A549 (cell line): ENCODE measurements around the gene CD58. TPM values are rescaled to one million over a fixed set of nuclear protein-coding genes. Genes with fewer than 3 reads are reported as not detected.

ENCODE experiments used
- ATAC-seq, 2 experiments: fragments of 200-7000 bp in 1 of 2; fragments of >200 bp in 1 of 2; cut with Nextera tagmentation in 1 of 2; cut with Tn5 transposase in 1 of 2; 3 replicates each; pipeline versions ENCODE4 v1.8.0 to v1.9.1; 2018 to 2020; ENCODE audit warnings: mild to moderate bottlenecking in 1 of 2, moderate library complexity in 1 of 2
- CTCF ChIA-PET: fragments of 300-600 bp; sonication (Branson Sonifier 250); formaldehyde crosslinking; extraction: SDS; loops from one replicate; lab custom pipeline; 2021; ENCODE audit warnings: antibody characterized with exemption, inconsistent platforms; lab: Yijun Ruan, JAX
- POLR2A ChIA-PET: fragments of 350-600 bp; formaldehyde crosslinking; extraction: SDS; loops from one replicate; lab custom pipeline; 2021; ENCODE audit warnings: antibody characterized with exemption, inconsistent platforms; lab: Yijun Ruan, JAX
- DNase-seq, 2 experiments: peaks; one replicate each; pipeline versions ENCODE4 v3.0.0 to v3.0.0-alpha.2; 2011 to 2016; ENCODE audit warnings: low read depth in 1 of 2, low spot score in 1 of 2
- FAIRE-seq: peaks from 2 replicates; lab custom pipeline; 2011; peaks lifted over from hg19 to GRCh38; lab: Jason Lieb, UNC
- H3K27ac ChIP-seq, 2 experiments: fragments of >200 bp; sonication (Bioruptor Twin); formaldehyde crosslinking; 3 replicates each; pipeline ENCODE4 v1.5.1; 2016 to 2017
- H3K4me1 ChIP-seq: fragments of >200 bp; sonication (Bioruptor Twin); formaldehyde crosslinking; 3 replicates; pipeline ENCODE4 v1.6.1; 2016
- H3K4me2 ChIP-seq: fragments of >200 bp; sonication (Bioruptor Twin); formaldehyde crosslinking; 3 replicates; pipeline ENCODE4 v1.6.1; 2016
- H3K4me3 ChIP-seq: fragments of >200 bp; sonication (Bioruptor Twin); formaldehyde crosslinking; 3 replicates; pipeline ENCODE4 v1.5.1; 2016
- H3K9me3 ChIP-seq: fragments of >200 bp; sonication (Bioruptor Twin); formaldehyde crosslinking; 3 replicates; pipeline ENCODE4 v1.6.1; 2016
- BHLHE40 ChIP-seq: IDR thresholded peaks from 2 replicates; pipeline ENCODE4 v1.6.1; 2012; ENCODE audit warnings: low read depth, low read length, inconsistent platforms
- CBX8 ChIP-seq: fragments of 200-600 bp; sonication (generic); IDR thresholded peaks from 2 replicates; pipeline ENCODE4 v1.6.1; 2016
- CHD4 ChIP-seq: fragments of 200-600 bp; sonication (generic); IDR thresholded peaks from 2 replicates; pipeline ENCODE4 v1.6.1; 2016; ENCODE audit warnings: antibody characterized with exemption, mild to moderate bottlenecking, borderline replicate concordance
- E2F6 ChIP-seq: IDR thresholded peaks from 2 replicates; pipeline ENCODE4 v1.6.1; 2012; ENCODE audit warnings: low read depth, borderline replicate concordance
- EHMT2 ChIP-seq: fragments of 200-600 bp; sonication (generic); IDR thresholded peaks from 2 replicates; pipeline ENCODE4 v1.6.1; 2016; ENCODE audit warnings: antibody characterized with exemption, low read depth, mild to moderate bottlenecking, moderate library complexity
- EP300 ChIP-seq, 2 experiments: fragments of >200 bp; sonication (Bioruptor Twin); formaldehyde crosslinking; IDR thresholded peaks; 2 replicates in 1 of 2; 3 replicates in 1 of 2; pipeline ENCODE4 v1.6.1; 2016 to 2017
- FOSB ChIP-seq: fragments of 250-450 bp; sonication (Bioruptor Pico); IDR thresholded peaks from 2 replicates; pipeline ENCODE4 v1.5.0; 2020; ENCODE audit warnings: mild to moderate bottlenecking, moderate library complexity
- FOXS1 ChIP-seq: fragments of 250-450 bp; sonication (Bioruptor Pico); IDR thresholded peaks from 2 replicates; pipeline ENCODE4 v1.5.0; 2020; ENCODE audit warnings: mild to moderate bottlenecking, moderate library complexity
- GATA3 ChIP-seq: IDR thresholded peaks from 2 replicates; pipeline ENCODE4 v1.6.1; 2012; ENCODE audit warnings: borderline replicate concordance
- HDAC2 ChIP-seq: fragments of 200-600 bp; sonication (generic); IDR thresholded peaks from 2 replicates; pipeline ENCODE4 v1.6.1; 2016
- HES2 ChIP-seq: fragments of >200 bp; sonication (Bioruptor Twin); formaldehyde crosslinking; IDR thresholded peaks from 2 replicates; pipeline ENCODE4 v1.6.1; 2016
- HEYL ChIP-seq: fragments of 250-450 bp; sonication (Bioruptor Pico); IDR thresholded peaks from 2 replicates; pipeline ENCODE4 v1.8.0; 2021; ENCODE audit warnings: mild to moderate bottlenecking, moderate library complexity
- HMGXB4 ChIP-seq: fragments of 250-450 bp; sonication (Bioruptor Pico); IDR thresholded peaks from 2 replicates; pipeline ENCODE4 v1.5.0; 2021; ENCODE audit warnings: mild to moderate bottlenecking, moderate library complexity, borderline replicate concordance
- HOXB13 ChIP-seq: fragments of 250-450 bp; sonication (Bioruptor Pico); IDR thresholded peaks from 2 replicates; pipeline ENCODE4 v1.5.0; 2020; ENCODE audit warnings: low read depth, mild to moderate bottlenecking, moderate library complexity
- HOXB5 ChIP-seq: fragments of 250-450 bp; sonication (Bioruptor Pico); IDR thresholded peaks from 2 replicates; pipeline ENCODE4 v1.5.0; 2020; ENCODE audit warnings: mild to moderate bottlenecking, moderate library complexity
- JUNB ChIP-seq: fragments of >200 bp; sonication (Bioruptor Twin); formaldehyde crosslinking; IDR thresholded peaks from 2 replicates; pipeline ENCODE4 v1.6.1; 2016
- KDM5A ChIP-seq: fragments of 200-600 bp; sonication (generic); IDR thresholded peaks from 2 replicates; pipeline ENCODE4 v1.6.1; 2016; ENCODE audit warnings: antibody characterized with exemption, mild to moderate bottlenecking
- MAX ChIP-seq: IDR thresholded peaks from 2 replicates; pipeline ENCODE4 v1.6.1; 2012
- MAZ ChIP-seq: fragments of 150-350 bp; IDR thresholded peaks from 2 replicates; pipeline ENCODE4 v1.6.1; 2014; ENCODE audit warnings: antibody characterized with exemption, low read depth, low read length, borderline replicate concordance
- NR3C1 ChIP-seq: fragments of >200 bp; sonication (Bioruptor Twin); formaldehyde crosslinking; IDR thresholded peaks from 3 replicates; pipeline ENCODE4 v1.6.1; 2017
- POLR2AphosphoS2 ChIP-seq: conservative IDR thresholded peaks from 2 replicates; pipeline ENCODE4 v1.6.1; 2012; ENCODE audit warnings: low read length, improper control_type of control experiment, inconsistent platforms
- RARB ChIP-seq: fragments of 250-450 bp; sonication (Bioruptor Pico); IDR thresholded peaks from 2 replicates; pipeline ENCODE4 v1.8.0; 2021; ENCODE audit warnings: mild to moderate bottlenecking, moderate library complexity
- RCOR1 ChIP-seq: fragments of 150-350 bp; IDR thresholded peaks from 2 replicates; pipeline ENCODE4 v1.6.1; 2014; ENCODE audit warnings: antibody characterized with exemption, low read length, low read depth
- REST ChIP-seq: fragments of 200-600 bp; sonication (generic); IDR thresholded peaks from 2 replicates; pipeline ENCODE4 v1.6.1; 2016; ENCODE audit warnings: antibody characterized with exemption, mild to moderate bottlenecking, moderate library complexity
- SMC3 ChIP-seq: fragments of >200 bp; sonication (Bioruptor Twin); formaldehyde crosslinking; IDR thresholded peaks from 3 replicates; pipeline ENCODE4 v1.6.1; 2018; ENCODE audit warnings: inconsistent platforms
- ZC3H11A ChIP-seq: fragments of 450-650 bp; IDR thresholded peaks from 2 replicates; pipeline ENCODE4 v1.6.1; 2014; ENCODE audit warnings: antibody characterized with exemption, mild to moderate bottlenecking
- ZNF302 ChIP-seq: fragments of 250-450 bp; sonication (Bioruptor Pico); IDR thresholded peaks from 2 replicates; pipeline ENCODE4 v1.9.0; 2021; ENCODE audit warnings: inconsistent platforms, mild to moderate bottlenecking, moderate library complexity
- ZSCAN20 ChIP-seq: fragments of 250-450 bp; sonication (Bioruptor Pico); IDR thresholded peaks from 2 replicates; pipeline ENCODE4 v1.8.0; 2022; ENCODE audit warnings: mild to moderate bottlenecking, moderate library complexity
- WGBS: methylation state at CpG from one replicate; pipeline ENCODE4 v1.1.6; 2017; ENCODE audit errors: missing lambda C conversion rate; 5-methylcytosine and 5-hydroxymethylcytosine counted together
- polyA plus RNA-seq, 4 experiments: library from polyadenylated mRNA; depleted of rRNA in 3 of 4; stranded (reverse); fragments of >200 nt; fragmentation: RNase III in 1 of 4; extraction: RNeasy Plus Mini Kit Qiagen cat#74134 plus additional on column Dnase treatment in 1 of 4; gene quantifications; 2 replicates in 3 of 4; 3 replicates in 1 of 4; pipeline ENCODE4 v1.2.3, GENCODE V29; 2011 to 2017

The CD58 gene
- polyA plus RNA-seq, 2 of the 4 experiments (the other 2 are of a cell fraction), result 22.4 to 38.4 TPM

- TF ChIP-seq KDM5A (no peak), RCOR1 (no peak), BHLHE40 (no peak), FOXS1 (CRISPR knock-in tag) (no peak), RARB (no peak), POLR2AphosphoS2 (no peak), HEYL (CRISPR knock-in tag) (no peak), MAX (no peak), CBX8 (no peak), HMGXB4 (no peak), GATA3 (no peak), EP300 (IDR thresholded peaks at IDR 0.05) (no peak), HOXB13 (no peak), MAZ (no peak), HOXB5 (CRISPR knock-in tag) (no peak), FOSB (no peak)
- TF ChIP-seq, all 56 proteins: peak for 0
Measured at GRCh38 chr1:116533429-116533820, 37.4 kb downstream of the CD58 start.

GRCh38 chr1:116532671-116533428 is 38.0 kb downstream of the CD58 start:
- ChIA-PET CTCF (no interaction called here), POLR2A (no interaction called here)
- H3K4me3 ChIP-seq, result no peak overlapping the region
- no peak for ATAC-seq
- FAIRE-seq, result no peak
- DNase-seq, result no peak
- WGBS, result 92% methylated on average over 23 of the region's 23 CpGs
- no peak overlapping the region for H3K4me2 ChIP-seq
- no peak for TF ChIP-seq NR3C1
- no peak for TF ChIP-seq EP300 (IDR thresholded peaks at IDR 0.05)
- TF ChIP-seq HMGXB4, result no peak
- no peak for TF ChIP-seq REST
- no peak for TF ChIP-seq HES2
- no peak for TF ChIP-seq ZC3H11A
- TF ChIP-seq ZNF302 (CRISPR knock-in tag), result no peak
- no peak for TF ChIP-seq JUNB
- no peak for TF ChIP-seq HOXB5 (CRISPR knock-in tag)
- no peak for TF ChIP-seq CHD4
- no peak for TF ChIP-seq HDAC2
- TF ChIP-seq ZSCAN20, result no peak
- no peak for TF ChIP-seq EHMT2
- TF ChIP-seq E2F6, result no peak
- no peak for TF ChIP-seq SMC3
- no peak overlapping the region for H3K27ac ChIP-seq
- no peaks in the 10 kb centered on the region for H3K9me3 ChIP-seq
- peaks cover 9% of the 10 kb centered on the region; the same call in 2 of the 3 replicates for H3K4me1 ChIP-seq

More at GRCh38 chr1:116533429-116533820, 37.4 kb downstream of the CD58 start:
- FAIRE-seq (no peak), DNase-seq (no peak), ATAC-seq (no peak)
- ChIA-PET POLR2A (no interaction called here), CTCF (no interaction called here)
- Histone ChIP-seq H3K27ac (no peak overlapping the region), H3K4me3 (no peak overlapping the region), H3K9me3 (no peaks in the 10 kb centered on the region), H3K4me2 (no peak overlapping the region), H3K4me1 (peaks cover 15% of the 10 kb centered on the region; the same call in 2 of the 3 replicates)
- WGBS, result 94% methylated on average over 3 of the region's 3 CpGs
